Measurements from ENCODE around the gene HDLBP. TPM values are rescaled to one million over a fixed set of nuclear protein-coding genes. Genes with fewer than 3 reads are reported as not detected.

Gene HDLBP
- total RNA-seq, 1 experiment from 2014 or later: 510 TPM

DNA sequence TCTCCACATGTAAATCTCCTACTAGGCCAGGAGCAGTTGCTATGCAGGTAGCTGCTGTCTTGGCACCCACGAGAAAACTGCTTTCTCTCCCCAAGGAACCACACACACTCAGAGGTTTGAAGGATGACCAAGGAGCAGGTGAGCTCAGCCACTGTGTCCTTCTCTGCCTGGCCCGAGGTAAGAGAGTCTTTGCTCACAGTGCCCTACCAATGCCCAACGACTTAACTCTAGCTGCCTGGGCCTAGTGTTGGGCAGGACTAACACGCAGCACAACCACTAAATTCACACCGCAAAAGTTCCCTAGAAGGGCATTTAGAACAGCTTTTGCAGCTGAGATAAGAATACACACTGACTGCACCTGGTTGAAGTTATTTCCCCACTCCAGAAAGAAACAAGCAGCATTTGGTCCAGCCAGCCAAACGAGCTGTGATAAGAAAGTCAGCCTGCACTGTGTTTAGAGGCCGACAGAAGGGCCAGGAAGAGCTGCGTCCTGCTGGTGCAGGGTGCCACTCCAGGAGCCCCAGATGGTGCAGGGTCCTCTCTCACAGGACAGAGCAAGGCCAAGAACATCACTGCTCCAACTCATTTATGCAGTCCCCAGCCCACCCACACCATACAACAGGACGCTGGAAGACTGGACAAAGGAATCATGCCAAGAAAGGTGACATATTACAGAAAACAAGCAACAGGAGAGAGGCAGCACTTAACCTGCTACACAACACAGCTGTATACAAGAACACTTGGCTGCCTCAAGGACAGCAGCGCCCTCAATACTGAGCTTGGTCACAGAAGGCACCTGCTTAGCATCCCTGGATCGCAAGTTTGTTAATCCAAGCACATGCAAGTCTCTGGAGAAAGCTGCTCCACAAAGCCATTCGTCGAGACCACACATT lies 12.5 kb downstream of the HDLBP start:
- POLR2A ChIA-PET (ENCODE audit: low non-redundant PET): interaction anchor here (0.6 kb wide), 1 partner anchor 19 kb away, joined by 4 read pairs; no protein-coding TSS in a partner anchor
- intact Hi-C loops (cut with micrococcal nuclease; ENCODE audit: unreplicated experiment): no loop called here

DNA sequence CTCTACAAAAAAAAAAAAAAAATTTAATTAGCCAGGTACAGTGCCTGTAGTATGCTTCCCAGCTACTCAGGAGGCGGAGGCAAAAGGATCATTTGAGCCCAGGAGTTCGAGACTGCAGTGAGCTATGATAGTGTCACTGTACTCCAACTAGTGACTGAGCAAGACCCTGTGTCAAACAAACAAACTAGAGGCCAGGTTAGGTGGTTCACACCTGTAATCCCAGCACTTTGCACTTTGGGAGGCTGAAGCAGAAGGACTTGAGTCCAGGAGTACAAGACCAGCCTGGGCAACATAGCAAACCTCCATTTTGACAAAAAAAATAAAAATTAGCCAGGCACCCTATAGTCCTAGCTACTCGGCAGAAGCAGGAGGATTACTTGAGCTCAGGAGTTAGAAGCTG lies 13.4 kb downstream of the HDLBP start:
- CTCF ChIA-PET: no interaction called here
- POLR2A ChIA-PET (ENCODE audit: low non-redundant PET): no interaction called here
- Histone ChIP-seq H3K27me3 (replicated peaks; ENCODE audit: insufficient read depth, low read depth, low read length, poor library complexity) (no peaks in the 10 kb centered on the region), H3K36me3 (ENCODE audit: insufficient read depth, low read length, poor library complexity, severe bottlenecking) (no peaks in the 10 kb centered on the region), H3K4me3 (ENCODE audit: low read depth, low read length, poor library complexity, severe bottlenecking) (no peak overlapping the region), H3K27ac (ENCODE audit: low read depth, low read length, poor library complexity, severe bottlenecking) (no peak overlapping the region), H3K9me3 (ENCODE audit: low read depth, low read length, poor library complexity, severe bottlenecking) (no peaks in the 10 kb centered on the region), H3K4me1 (ENCODE audit: insufficient read depth, low read length, poor library complexity, severe bottlenecking) (no peaks in the 10 kb centered on the region)
- intact Hi-C loops (cut with micrococcal nuclease; ENCODE audit: unreplicated experiment): no loop called here
- BruUV-seq (replicated peaks): no TSS peak
- DNase-seq (ENCODE audit: low spot score): no peak
- TF ChIP-seq EZH2 (IDR thresholded peaks at IDR 0.05; ENCODE audit: borderline replicate concordance, low read depth, low read length, poor library complexity, severe bottlenecking) (no peak), CTCF (conservative IDR thresholded peaks at IDR 0.05; ENCODE audit: low read depth, low read length) (no peak)

More for the DNA sequence above, 12.5 kb downstream of the HDLBP start:
- no peak for TF ChIP-seq EZH2 (IDR thresholded peaks at IDR 0.05; ENCODE audit: borderline replicate concordance, low read depth, low read length, poor library complexity, severe bottlenecking)
- no peak for TF ChIP-seq CTCF (conservative IDR thresholded peaks at IDR 0.05; ENCODE audit: low read depth, low read length)
- Histone ChIP-seq H3K4me3 (ENCODE audit: low read depth, low read length, poor library complexity, severe bottlenecking) (no peak overlapping the region), H3K4me1 (ENCODE audit: insufficient read depth, low read length, poor library complexity, severe bottlenecking) (no peaks in the 10 kb centered on the region), H3K27ac (ENCODE audit: low read depth, low read length, poor library complexity, severe bottlenecking) (no peak overlapping the region), H3K27me3 (replicated peaks; ENCODE audit: insufficient read depth, low read depth, low read length, poor library complexity) (no peaks in the 10 kb centered on the region), H3K9me3 (ENCODE audit: low read depth, low read length, poor library complexity, severe bottlenecking) (no peaks in the 10 kb centered on the region), H3K36me3 (ENCODE audit: insufficient read depth, low read length, poor library complexity, severe bottlenecking) (no peaks in the 10 kb centered on the region)
- BruUV-seq (replicated peaks): no TSS peak
- CTCF ChIA-PET: interaction anchor here (0.6 kb wide), 1 partner anchor 450 kb away, joined by 3 read pairs; no protein-coding TSS in a partner anchor
- DNase-seq (ENCODE audit: low spot score): no peak

- Histone ChIP-seq H3K27me3 (replicated peaks; ENCODE audit: insufficient read depth, low read depth, low read length, poor library complexity) (no peaks in the 10 kb centered on the region), H3K4me1 (ENCODE audit: insufficient read depth, low read length, poor library complexity, severe bottlenecking) (no peaks in the 10 kb centered on the region), H3K9me3 (ENCODE audit: low read depth, low read length, poor library complexity, severe bottlenecking) (no peaks in the 10 kb centered on the region), H3K27ac (ENCODE audit: low read depth, low read length, poor library complexity, severe bottlenecking) (no peak overlapping the region), H3K4me3 (ENCODE audit: low read depth, low read length, poor library complexity, severe bottlenecking) (no peak overlapping the region), H3K36me3 (ENCODE audit: insufficient read depth, low read length, poor library complexity, severe bottlenecking) (no peaks in the 10 kb centered on the region)
- CTCF ChIA-PET: no interaction called here
- no peak for DNase-seq (ENCODE audit: low spot score)
- POLR2A ChIA-PET (ENCODE audit: low non-redundant PET): no interaction called here
- TF ChIP-seq EZH2 (IDR thresholded peaks at IDR 0.05; ENCODE audit: borderline replicate concordance, low read depth, low read length, poor library complexity, severe bottlenecking): no peak
- no peak for TF ChIP-seq CTCF (conservative IDR thresholded peaks at IDR 0.05; ENCODE audit: low read depth, low read length)
- BruUV-seq (replicated peaks): no TSS peak
- intact Hi-C loops (cut with micrococcal nuclease; ENCODE audit: unreplicated experiment): no loop called here
Observed at GRCh38 chr2:241300000-241300399, 15.5 kb downstream of the HDLBP start.
